ENCODE measurements around the gene NAV2.

Gene NAV2

DNA sequence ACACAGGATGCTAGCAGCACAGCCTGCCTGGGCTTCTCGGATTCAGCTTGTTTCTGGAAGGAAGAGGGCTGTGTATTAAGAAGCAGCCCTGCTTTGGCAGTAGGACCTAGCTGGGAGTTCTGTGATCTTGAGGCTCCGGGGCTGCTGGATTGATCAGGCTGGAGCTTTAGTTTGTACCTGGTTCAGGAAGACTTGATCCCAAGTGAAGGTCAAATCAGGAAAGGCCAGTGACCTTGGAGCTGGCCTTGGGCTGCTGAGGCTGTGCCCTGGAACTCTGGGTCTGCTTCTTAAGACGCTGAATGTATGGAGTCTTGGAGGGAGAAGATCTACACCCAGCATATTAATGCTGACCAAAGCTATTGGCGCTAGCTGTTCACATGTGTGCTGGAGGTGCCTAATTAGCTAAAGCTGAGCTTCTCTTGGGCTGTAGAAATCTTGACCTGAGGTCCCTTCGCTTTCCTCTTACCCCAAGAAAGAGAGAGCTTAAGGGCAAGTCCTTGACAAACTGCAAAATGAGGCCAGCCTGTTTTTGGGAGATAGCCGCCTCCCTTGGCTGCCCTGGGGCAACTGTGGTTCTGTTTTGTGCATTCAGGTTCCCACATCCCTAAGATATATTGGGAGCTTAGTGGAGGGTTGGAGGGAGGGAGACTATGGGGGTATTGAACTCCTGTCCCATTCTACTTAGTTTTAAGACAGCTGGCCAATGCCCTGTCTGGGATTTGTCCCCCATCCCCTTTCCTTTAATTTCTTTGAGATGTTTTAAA is 311.7 kb downstream of the NAV2 start:
- TF ChIP-seq, protein P1, sequence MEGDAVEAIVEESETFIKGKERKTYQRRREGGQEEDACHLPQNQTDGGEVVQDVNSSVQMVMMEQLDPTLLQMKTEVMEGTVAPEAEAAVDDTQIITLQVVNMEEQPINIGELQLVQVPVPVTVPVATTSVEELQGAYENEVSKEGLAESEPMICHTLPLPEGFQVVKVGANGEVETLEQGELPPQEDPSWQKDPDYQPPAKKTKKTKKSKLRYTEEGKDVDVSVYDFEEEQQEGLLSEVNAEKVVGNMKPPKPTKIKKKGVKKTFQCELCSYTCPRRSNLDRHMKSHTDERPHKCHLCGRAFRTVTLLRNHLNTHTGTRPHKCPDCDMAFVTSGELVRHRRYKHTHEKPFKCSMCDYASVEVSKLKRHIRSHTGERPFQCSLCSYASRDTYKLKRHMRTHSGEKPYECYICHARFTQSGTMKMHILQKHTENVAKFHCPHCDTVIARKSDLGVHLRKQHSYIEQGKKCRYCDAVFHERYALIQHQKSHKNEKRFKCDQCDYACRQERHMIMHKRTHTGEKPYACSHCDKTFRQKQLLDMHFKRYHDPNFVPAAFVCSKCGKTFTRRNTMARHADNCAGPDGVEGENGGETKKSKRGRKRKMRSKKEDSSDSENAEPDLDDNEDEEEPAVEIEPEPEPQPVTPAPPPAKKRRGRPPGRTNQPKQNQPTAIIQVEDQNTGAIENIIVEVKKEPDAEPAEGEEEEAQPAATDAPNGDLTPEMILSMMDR (IDR thresholded peaks at IDR 0.05; ENCODE audit: control extremely low read depth, extremely low read depth, low read depth, missing control alignments) = no peak
- ChIA-PET POLR2A (interaction anchor here (0.6 kb wide), 1 partner anchor 530 kb away, joined by 4 read pairs; no protein-coding TSS in a partner anchor), CTCF (interaction anchor here (1.2 to 1.4 kb wide), 4 partner anchors 13 to 122 kb away, joined by 3 to 4 read pairs (median 4); no protein-coding TSS in a partner anchor)
- DNase-seq (ENCODE audit: extremely low spot score) = no peak

GRCh38 chr11:20025332-20025840 is 312.7 kb downstream of the NAV2 start:
- TF ChIP-seq, protein P1 (IDR thresholded peaks at IDR 0.05; ENCODE audit: control extremely low read depth, extremely low read depth, low read depth, missing control alignments) = no peak
- no peak for DNase-seq (ENCODE audit: extremely low spot score)
- POLR2A ChIA-PET = no interaction called here
- CTCF ChIA-PET = interaction anchor here (1.2 to 1.5 kb wide), 3 partner anchors 8 to 123 kb away, joined by 3 read pairs; no protein-coding TSS in a partner anchor

DNA sequence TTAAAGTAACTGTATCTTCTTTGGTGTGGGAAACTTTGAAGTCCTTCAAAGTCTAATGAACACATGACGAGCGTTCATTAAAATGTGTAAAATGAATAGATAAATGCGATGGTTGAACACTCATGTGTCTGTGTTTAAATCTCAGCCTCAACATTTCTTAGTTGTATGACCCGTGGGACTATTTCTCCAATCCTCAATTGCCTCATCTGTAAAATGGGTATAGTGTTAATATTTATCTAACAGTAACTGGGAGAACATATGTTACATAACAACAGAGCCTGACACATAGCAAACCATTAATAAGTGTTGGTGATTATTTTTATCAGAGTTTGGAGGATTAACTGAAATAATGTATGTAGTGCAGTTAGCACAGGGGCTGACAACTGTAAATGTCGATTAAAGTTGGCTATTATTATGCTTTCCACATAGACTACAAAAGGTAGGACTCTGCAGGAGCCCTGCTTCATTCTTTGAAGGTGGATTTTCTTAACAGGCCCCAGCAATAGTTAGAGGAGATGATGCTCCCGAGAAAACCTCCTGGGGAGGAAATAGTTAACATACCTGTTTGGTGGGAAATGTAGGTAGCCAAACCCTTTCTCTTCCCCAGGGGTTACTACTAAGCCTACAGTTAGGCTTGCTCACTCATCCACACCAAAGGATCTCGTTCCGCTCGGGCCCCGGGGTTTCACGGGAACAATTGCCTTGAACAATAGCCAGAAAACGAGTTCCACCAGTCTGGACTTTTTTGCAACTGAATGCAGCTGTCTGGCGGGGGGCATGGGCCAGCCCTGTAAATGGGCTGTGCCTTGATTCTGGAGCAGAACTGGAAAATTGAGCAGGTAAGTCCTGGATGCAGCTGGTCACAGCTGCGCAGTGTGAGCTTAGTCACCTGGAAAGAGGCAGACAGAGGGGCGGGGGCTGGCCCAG is 314.3 kb downstream of the NAV2 start:
- TF ChIP-seq, protein P1 (IDR thresholded peaks at IDR 0.05; ENCODE audit: control extremely low read depth, extremely low read depth, low read depth, missing control alignments) = no peak
- ChIA-PET CTCF (no interaction called here), POLR2A (no interaction called here)
- DNase-seq (ENCODE audit: extremely low spot score) = no peak

- ChIA-PET POLR2A (no interaction called here), CTCF (no interaction called here)
- TF ChIP-seq, protein P1 (IDR thresholded peaks at IDR 0.05; ENCODE audit: control extremely low read depth, extremely low read depth, low read depth, missing control alignments) = no peak
- no peak for DNase-seq (ENCODE audit: extremely low spot score)
These were observed 314.9 kb downstream of the NAV2 start for GRCh38 chr11:20027556-20028013.

DNA sequence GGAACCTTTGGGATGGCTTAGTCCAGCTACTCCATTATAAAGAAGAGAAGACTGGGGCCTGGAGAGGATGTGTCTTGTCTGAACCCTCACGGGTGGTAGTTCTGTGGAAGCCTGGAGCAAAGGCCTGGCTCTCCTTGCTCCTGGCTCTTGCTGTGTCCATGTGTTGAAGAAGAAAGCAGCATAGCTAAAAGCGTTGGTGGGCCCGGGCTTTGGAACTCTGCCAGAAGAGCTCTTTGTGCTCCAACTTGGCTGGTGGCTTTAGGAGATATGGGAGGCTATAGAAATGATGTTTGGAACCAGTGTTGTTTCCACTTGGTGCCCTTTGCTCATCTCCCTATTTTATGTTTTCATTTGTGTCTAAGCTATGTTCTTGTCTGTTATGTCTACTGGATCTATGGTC is 316.6 kb downstream of the NAV2 start:
- CTCF ChIA-PET = interaction anchor here (1.4 to 1.6 kb wide), 2 partner anchors 11 to 12 kb away, joined by 4 to 5 read pairs; no protein-coding TSS in a partner anchor
- POLR2A ChIA-PET = no interaction called here
- no peak for DNase-seq (ENCODE audit: extremely low spot score)
- TF ChIP-seq, protein P1 (IDR thresholded peaks at IDR 0.05; ENCODE audit: control extremely low read depth, extremely low read depth, low read depth, missing control alignments) = no peak

DNA sequence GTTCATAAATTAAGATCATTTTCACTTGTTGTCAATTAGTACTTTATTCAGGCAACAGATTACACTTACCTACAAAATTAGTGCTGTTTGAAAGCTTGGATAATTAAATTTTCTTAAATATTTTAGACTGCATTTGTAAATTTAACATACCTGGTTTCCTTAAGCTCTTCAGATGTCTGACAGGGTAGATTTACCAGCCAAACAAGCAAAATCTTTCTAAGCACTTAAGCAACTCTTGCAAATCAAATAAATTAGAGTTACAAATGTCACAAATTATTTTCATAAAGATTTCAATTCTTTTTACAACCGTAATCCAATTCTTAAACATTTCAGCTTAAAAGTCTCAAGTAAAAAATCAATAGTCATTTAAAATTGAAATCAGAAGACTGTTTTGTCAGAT is 317.8 kb downstream of the NAV2 start:
- DNase-seq (ENCODE audit: extremely low spot score) = no peak
- TF ChIP-seq, protein P1 (IDR thresholded peaks at IDR 0.05; ENCODE audit: control extremely low read depth, extremely low read depth, low read depth, missing control alignments) = no peak
- ChIA-PET CTCF (interaction anchor here (1.4 to 1.6 kb wide), 2 partner anchors 11 to 18 kb away, joined by 3 to 4 read pairs; no protein-coding TSS in a partner anchor), POLR2A (no interaction called here)

All from GM10248 (cell line).